ENCODE data around the gene DNAJA4.

The DNAJA4 gene

GRCh38 chr15:78264304-78265136 lies at the start of gene DNAJA4:
TSS of gene DNAJA4 (plus strand) at chr15:78264562. CDS start at chr15:78264764, 202 bp downstream.
- ATAC-seq = no peak

More at GRCh38 chr15:78264304-78265136, at the start of gene DNAJA4:
- TF ChIP-seq GLIS3 (CRISPR knock-in tag; IDR thresholded peaks at IDR 0.05) (no peak), TSHZ2 (CRISPR knock-in tag; IDR thresholded peaks at IDR 0.05) (no peak), CREB5 (CRISPR knock-in tag; IDR thresholded peaks at IDR 0.05; ENCODE audit: low read depth) (no peak), ISL1 (CRISPR knock-in tag; IDR thresholded peaks at IDR 0.05) (no peak), ZFP3 (CRISPR knock-in tag; IDR thresholded peaks at IDR 0.05) (no peak), ARNTL (CRISPR knock-in tag; IDR thresholded peaks at IDR 0.05; ENCODE audit: borderline replicate concordance, low read depth) (no peak), ZC3H10 (CRISPR knock-in tag; IDR thresholded peaks at IDR 0.05) (no peak), CSDC2 (CRISPR knock-in tag; IDR thresholded peaks at IDR 0.05) (no peak), ZNF565 (CRISPR knock-in tag; conservative IDR thresholded peaks at IDR 0.05; ENCODE audit: low read depth) (no peak), PPARA (CRISPR knock-in tag; IDR thresholded peaks at IDR 0.05; ENCODE audit: borderline replicate concordance) (no peak), TOX (CRISPR knock-in tag; IDR thresholded peaks at IDR 0.05; ENCODE audit: borderline replicate concordance) (no peak), SNAI2 (CRISPR knock-in tag; IDR thresholded peaks at IDR 0.05) (no peak), ZNF70 (CRISPR knock-in tag; IDR thresholded peaks at IDR 0.05) (no peak), PATZ1 (CRISPR knock-in tag; IDR thresholded peaks at IDR 0.05; ENCODE audit: borderline replicate concordance) (no peak), CSRNP3 (CRISPR knock-in tag; IDR thresholded peaks at IDR 0.05) (no peak), POU6F1 (CRISPR knock-in tag; IDR thresholded peaks at IDR 0.05; ENCODE audit: borderline replicate concordance, low read depth) (no peak), ZNF8 (CRISPR knock-in tag; IDR thresholded peaks at IDR 0.05) (no peak), OSR1 (CRISPR knock-in tag; IDR thresholded peaks at IDR 0.05) (no peak), ESRRG (CRISPR knock-in tag; IDR thresholded peaks at IDR 0.05) (no peak), BACH2 (CRISPR knock-in tag; IDR thresholded peaks at IDR 0.05; ENCODE audit: borderline replicate concordance) (no peak)
